ENCODE results near the gene TYW1B. TPM values are rescaled to one million over a fixed set of nuclear protein-coding genes. Genes with fewer than 3 reads are reported as not detected.

The TYW1B gene, protein sequence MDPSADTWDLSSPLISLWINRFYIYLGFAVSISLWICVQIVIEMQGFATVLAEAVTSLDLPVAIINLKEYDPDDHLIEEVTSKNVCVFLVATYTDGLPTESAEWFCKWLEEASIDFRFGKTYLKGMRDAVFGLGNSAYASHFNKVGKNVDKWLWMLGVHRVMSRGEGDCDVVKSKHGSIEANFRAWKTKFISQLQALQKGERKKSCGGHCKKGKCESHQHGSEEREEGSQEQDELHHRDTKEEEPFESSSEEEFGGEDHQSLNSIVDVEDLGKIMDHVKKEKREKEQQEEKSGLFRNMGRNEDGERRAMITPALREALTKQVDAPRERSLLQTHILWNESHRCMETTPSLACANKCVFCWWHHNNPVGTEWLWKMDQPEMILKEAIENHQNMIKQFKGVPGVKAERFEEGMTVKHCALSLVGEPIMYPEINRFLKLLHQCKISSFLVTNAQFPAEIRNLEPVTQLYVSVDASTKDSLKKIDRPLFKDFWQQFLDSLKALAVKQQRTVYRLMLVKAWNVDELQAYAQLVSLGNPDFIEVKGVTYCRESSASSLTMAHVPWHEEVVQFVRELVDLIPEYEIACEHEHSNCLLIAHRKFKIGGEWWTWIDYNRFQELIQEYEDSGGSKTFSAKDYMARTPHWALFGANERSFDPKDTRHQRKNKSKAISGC
- total RNA-seq (2022; extraction: Qiagen RNA extraction) = 2.2 to 3.0 TPM (median 2.5 TPM) in 5 replicates

DNA sequence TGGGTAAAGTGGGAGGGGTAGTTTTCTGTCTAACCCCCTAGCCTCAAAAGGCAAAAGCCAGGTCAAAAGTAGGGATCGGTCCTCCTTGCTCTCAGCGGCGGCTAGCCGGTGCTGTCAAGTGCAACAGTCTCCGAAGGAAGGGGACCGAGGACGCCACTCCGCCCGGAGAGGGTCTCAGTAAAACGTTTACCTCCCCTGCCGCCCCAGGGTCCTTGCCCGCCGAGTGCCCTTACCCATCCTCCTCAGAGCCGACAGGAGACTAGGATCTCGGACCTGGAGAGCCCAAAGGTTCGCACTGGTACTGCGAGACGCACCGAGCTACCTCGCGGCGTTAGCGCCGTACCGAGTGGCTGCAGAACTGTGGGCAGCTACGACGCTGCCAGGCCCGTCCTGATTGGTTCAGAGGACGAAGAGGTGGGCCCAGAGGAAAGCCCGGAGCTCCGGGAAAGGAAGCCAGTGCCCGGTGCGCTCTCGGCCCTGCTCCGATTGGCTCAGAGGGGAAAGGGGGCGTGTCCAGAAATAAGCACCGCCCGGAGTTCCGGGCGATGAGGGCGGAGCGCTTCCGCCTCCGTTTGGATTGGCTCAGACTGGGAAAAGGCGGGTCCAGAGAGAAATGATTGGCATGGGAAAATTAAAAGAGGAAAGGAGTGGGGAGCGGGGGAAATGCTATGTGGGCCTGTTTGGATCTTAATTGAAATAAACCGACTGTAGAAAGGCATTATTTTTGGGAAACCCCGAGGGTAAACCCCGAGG is at the start of gene TYW1B:
Gene TYW1B, minus strand, starts transcription at position 362 of the 753 bp plus-strand sequence. Its CDS starts 125 bp downstream, at position 237.

Other genes with a start within 250 kb of the TYW1B start
- gene POM121, start 96.9 kb upstream of the TYW1B start, total RNA-seq (2022; extraction: Qiagen RNA extraction) = 33.4 to 43.3 TPM (median 38.3 TPM) in 5 replicates
- gene TRIM74, start 141.3 kb upstream of the TYW1B start, total RNA-seq (2022; extraction: Qiagen RNA extraction) = 0.21 to 0.90 TPM (median 0.65 TPM) in 5 replicates
- gene SPDYE8, start 201.6 kb upstream of the TYW1B start, total RNA-seq (2022; extraction: Qiagen RNA extraction) = not detected in 5 replicates
- gene SPDYE11, start 229.7 kb upstream of the TYW1B start, total RNA-seq (2022; extraction: Qiagen RNA extraction) = not detected in 5 replicates